Muscle layer of duodenum (tissue), 2 donors: Measurements from ENCODE around the gene PI4K2B.

Source experiments
- H3K27ac ChIP-seq: one replicate; pipeline ENCODE4 v1.7.0; 2013; ENCODE audit warnings: mild to moderate bottlenecking, low read length
- H3K27me3 ChIP-seq: one replicate; pipeline ENCODE4 v1.7.0; 2013; ENCODE audit warnings: low read depth, mild to moderate bottlenecking, control low read depth, low read length
- H3K36me3 ChIP-seq, 2 donors: one replicate each; pipeline ENCODE4 v1.7.0; 2013; ENCODE audit warnings: low read length in 2 of 2, control low read depth in 1 of 2, mild to moderate bottlenecking in 1 of 2; ENCODE audit not compliant: insufficient read depth in 2 of 2, control insufficient read depth in 1 of 2
- H3K4me1 ChIP-seq, 2 donors: one replicate each; pipeline ENCODE4 v1.7.0; 2013; ENCODE audit warnings: low read length in 2 of 2, mild to moderate bottlenecking in 2 of 2, control low read depth in 1 of 2, moderate library complexity in 1 of 2; ENCODE audit not compliant: insufficient read depth in 2 of 2, control insufficient read depth in 1 of 2
- H3K4me3 ChIP-seq, 2 donors: one replicate each; pipeline ENCODE4 v1.7.0; 2013; ENCODE audit warnings: low read length in 2 of 2, low read depth in 1 of 2, mild to moderate bottlenecking in 1 of 2
- H3K9me3 ChIP-seq, 2 donors: one replicate each; pipeline ENCODE4 v1.7.0; 2013; ENCODE audit warnings: low read length in 2 of 2, control low read depth in 1 of 2, mild to moderate bottlenecking in 1 of 2; ENCODE audit not compliant: control insufficient read depth in 1 of 2
- donor health status: healthy.

Gene PI4K2B

GRCh38 chr4:25284466-25284865, 50.6 kb downstream of the PI4K2B start:
- Histone ChIP-seq H3K9me3 (no peaks in the 10 kb centered on the region), H3K36me3 (peaks cover 4 to 6% of the 10 kb centered on the region in 2 donors), H3K4me1 (no peaks in the 10 kb centered on the region), H3K27me3 (no peaks in the 10 kb centered on the region), H3K4me3 (no peak overlapping the region), H3K27ac (no peak overlapping the region)

GRCh38 chr4:25290490-25291067, 56.7 kb downstream of the PI4K2B start:
- H3K4me1 ChIP-seq: no peaks in the 10 kb centered on the region
- no peak overlapping the region for H3K27ac ChIP-seq
- no peaks in the 10 kb centered on the region for H3K27me3 ChIP-seq
- no peaks in the 10 kb centered on the region for H3K36me3 ChIP-seq
- H3K4me3 ChIP-seq: no peak overlapping the region
- H3K9me3 ChIP-seq: no peaks in the 10 kb centered on the region

- Histone ChIP-seq H3K9me3 (no peaks in the 10 kb centered on the region), H3K27ac (no peak overlapping the region), H3K4me3 (no peak overlapping the region), H3K36me3 (no peaks in the 10 kb centered on the region), H3K4me1 (no peaks in the 10 kb centered on the region), H3K27me3 (no peaks in the 10 kb centered on the region)
Measured at GRCh38 chr4:25291158-25291733, 57.4 kb downstream of the PI4K2B start.

GRCh38 chr4:25297528-25298242, 63.9 kb downstream of the PI4K2B start:
- Histone ChIP-seq H3K36me3 (no peaks in the 10 kb centered on the region), H3K27ac (no peak overlapping the region), H3K4me3 (no peak overlapping the region), H3K9me3 (no peaks in the 10 kb centered on the region), H3K27me3 (no peaks in the 10 kb centered on the region), H3K4me1 (no peaks in the 10 kb centered on the region)

- Histone ChIP-seq H3K27ac (no peak overlapping the region), H3K9me3 (no peaks in the 10 kb centered on the region), H3K4me1 (no peaks in the 10 kb centered on the region), H3K27me3 (no peaks in the 10 kb centered on the region), H3K36me3 (no peaks in the 10 kb centered on the region), H3K4me3 (no peak overlapping the region)
Measured at GRCh38 chr4:25299476-25300203, 65.8 kb downstream of the PI4K2B start.

GRCh38 chr4:25301471-25301870, 67.6 kb downstream of the PI4K2B start:
- Histone ChIP-seq H3K9me3 (no peaks in the 10 kb centered on the region), H3K4me1 (no peaks in the 10 kb centered on the region), H3K4me3 (no peak overlapping the region), H3K27ac (no peak overlapping the region), H3K36me3 (no peaks in the 10 kb centered on the region), H3K27me3 (no peaks in the 10 kb centered on the region)

GRCh38 chr4:25302626-25303025, 68.8 kb downstream of the PI4K2B start:
- H3K36me3 ChIP-seq: no peaks in the 10 kb centered on the region
- H3K4me3 ChIP-seq: no peak overlapping the region
- no peaks in the 10 kb centered on the region for H3K9me3 ChIP-seq
- no peak overlapping the region for H3K27ac ChIP-seq
- H3K4me1 ChIP-seq: no peaks in the 10 kb centered on the region
- no peaks in the 10 kb centered on the region for H3K27me3 ChIP-seq

- Histone ChIP-seq H3K4me3 (no peak overlapping the region), H3K4me1 (no peaks in the 10 kb centered on the region), H3K9me3 (no peaks in the 10 kb centered on the region), H3K27me3 (no peaks in the 10 kb centered on the region), H3K36me3 (no peaks in the 10 kb centered on the region), H3K27ac (no peak overlapping the region)
Measured at GRCh38 chr4:25303578-25303977, 69.7 kb downstream of the PI4K2B start.

- H3K9me3 ChIP-seq: no peaks in the 10 kb centered on the region
- no peaks in the 10 kb centered on the region for H3K4me1 ChIP-seq
- no peak overlapping the region for H3K4me3 ChIP-seq
- no peaks in the 10 kb centered on the region for H3K27me3 ChIP-seq
- no peak overlapping the region for H3K27ac ChIP-seq
- H3K36me3 ChIP-seq: no peaks in the 10 kb centered on the region
Measured at GRCh38 chr4:25306518-25307057, 72.8 kb downstream of the PI4K2B start.

- Histone ChIP-seq H3K27me3 (no peaks in the 10 kb centered on the region), H3K27ac (no peak overlapping the region), H3K4me1 (no peaks in the 10 kb centered on the region), H3K9me3 (no peaks in the 10 kb centered on the region), H3K36me3 (no peaks in the 10 kb centered on the region), H3K4me3 (no peak overlapping the region)
Measured at GRCh38 chr4:25307596-25307995, 73.8 kb downstream of the PI4K2B start.

GRCh38 chr4:25308306-25308705, 74.5 kb downstream of the PI4K2B start:
- Histone ChIP-seq H3K9me3 (no peaks in the 10 kb centered on the region), H3K27ac (no peak overlapping the region), H3K36me3 (no peaks in the 10 kb centered on the region), H3K4me1 (peaks cover 0 to 4% of the 10 kb centered on the region in 2 donors), H3K27me3 (no peaks in the 10 kb centered on the region), H3K4me3 (no peak overlapping the region)
